ENCODE measurements around the gene CT47C1.

DNA sequence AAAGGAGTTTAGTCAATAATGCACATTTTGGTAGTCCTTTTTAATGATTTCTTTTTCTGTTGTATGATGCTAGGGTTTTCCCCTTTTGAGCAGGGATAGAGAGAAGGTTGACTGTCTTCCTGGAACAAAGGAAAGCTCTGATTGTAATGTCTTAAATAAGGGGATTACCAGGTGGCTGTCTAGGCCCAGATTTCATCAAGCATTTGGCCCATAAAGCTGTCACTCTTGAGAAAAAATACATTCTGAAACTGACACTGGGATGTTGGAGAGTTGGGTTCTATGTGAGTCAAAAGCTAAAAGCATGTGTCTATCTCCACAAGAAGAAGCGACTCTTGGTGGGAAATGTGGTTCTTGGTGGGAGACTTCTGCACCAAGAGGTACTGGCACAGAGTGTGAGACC lies 28.4 kb downstream of the CT47C1 start:
- TF ChIP-seq EGR1 (IDR thresholded peaks at IDR 0.05) (no peak), EP300 (IDR thresholded peaks at IDR 0.05; ENCODE audit: borderline replicate concordance) (no peak), ZBTB7A (IDR thresholded peaks at IDR 0.05; ENCODE audit: low read depth) (no peak), YY1 (IDR thresholded peaks at IDR 0.05; ENCODE audit: low read depth) (no peak), CREB1 (IDR thresholded peaks at IDR 0.05; ENCODE audit: low read depth) (no peak), TCF12 (IDR thresholded peaks at IDR 0.05; ENCODE audit: low read depth) (no peak), RAD21 (IDR thresholded peaks at IDR 0.05; ENCODE audit: low read depth) (no peak), CEBPB (IDR thresholded peaks at IDR 0.05) (no peak)
- TF ChIP-seq, protein P1, sequence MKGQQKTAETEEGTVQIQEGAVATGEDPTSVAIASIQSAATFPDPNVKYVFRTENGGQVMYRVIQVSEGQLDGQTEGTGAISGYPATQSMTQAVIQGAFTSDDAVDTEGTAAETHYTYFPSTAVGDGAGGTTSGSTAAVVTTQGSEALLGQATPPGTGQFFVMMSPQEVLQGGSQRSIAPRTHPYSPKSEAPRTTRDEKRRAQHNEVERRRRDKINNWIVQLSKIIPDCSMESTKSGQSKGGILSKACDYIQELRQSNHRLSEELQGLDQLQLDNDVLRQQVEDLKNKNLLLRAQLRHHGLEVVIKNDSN (IDR thresholded peaks at IDR 0.05): no peak
- TF ChIP-seq, protein P2, sequence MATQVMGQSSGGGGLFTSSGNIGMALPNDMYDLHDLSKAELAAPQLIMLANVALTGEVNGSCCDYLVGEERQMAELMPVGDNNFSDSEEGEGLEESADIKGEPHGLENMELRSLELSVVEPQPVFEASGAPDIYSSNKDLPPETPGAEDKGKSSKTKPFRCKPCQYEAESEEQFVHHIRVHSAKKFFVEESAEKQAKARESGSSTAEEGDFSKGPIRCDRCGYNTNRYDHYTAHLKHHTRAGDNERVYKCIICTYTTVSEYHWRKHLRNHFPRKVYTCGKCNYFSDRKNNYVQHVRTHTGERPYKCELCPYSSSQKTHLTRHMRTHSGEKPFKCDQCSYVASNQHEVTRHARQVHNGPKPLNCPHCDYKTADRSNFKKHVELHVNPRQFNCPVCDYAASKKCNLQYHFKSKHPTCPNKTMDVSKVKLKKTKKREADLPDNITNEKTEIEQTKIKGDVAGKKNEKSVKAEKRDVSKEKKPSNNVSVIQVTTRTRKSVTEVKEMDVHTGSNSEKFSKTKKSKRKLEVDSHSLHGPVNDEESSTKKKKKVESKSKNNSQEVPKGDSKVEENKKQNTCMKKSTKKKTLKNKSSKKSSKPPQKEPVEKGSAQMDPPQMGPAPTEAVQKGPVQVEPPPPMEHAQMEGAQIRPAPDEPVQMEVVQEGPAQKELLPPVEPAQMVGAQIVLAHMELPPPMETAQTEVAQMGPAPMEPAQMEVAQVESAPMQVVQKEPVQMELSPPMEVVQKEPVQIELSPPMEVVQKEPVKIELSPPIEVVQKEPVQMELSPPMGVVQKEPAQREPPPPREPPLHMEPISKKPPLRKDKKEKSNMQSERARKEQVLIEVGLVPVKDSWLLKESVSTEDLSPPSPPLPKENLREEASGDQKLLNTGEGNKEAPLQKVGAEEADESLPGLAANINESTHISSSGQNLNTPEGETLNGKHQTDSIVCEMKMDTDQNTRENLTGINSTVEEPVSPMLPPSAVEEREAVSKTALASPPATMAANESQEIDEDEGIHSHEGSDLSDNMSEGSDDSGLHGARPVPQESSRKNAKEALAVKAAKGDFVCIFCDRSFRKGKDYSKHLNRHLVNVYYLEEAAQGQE (IDR thresholded peaks at IDR 0.05; ENCODE audit: low read depth): no peak
- TF ChIP-seq, protein P3, sequence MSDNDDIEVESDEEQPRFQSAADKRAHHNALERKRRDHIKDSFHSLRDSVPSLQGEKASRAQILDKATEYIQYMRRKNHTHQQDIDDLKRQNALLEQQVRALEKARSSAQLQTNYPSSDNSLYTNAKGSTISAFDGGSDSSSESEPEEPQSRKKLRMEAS (IDR thresholded peaks at IDR 0.05): no peak

All from Ishikawa (cell line).